Hepatocyte (in vitro differentiated cells): ENCODE data around the gene PRDM16. TPM values are rescaled to one million over a fixed set of nuclear protein-coding genes. Genes with fewer than 3 reads are reported as not detected.

Experiments
- DNase-seq: peaks from one replicate; pipeline ENCODE4 v3.0.0-alpha.2; 2016; ENCODE audit warnings: low spot score
- H2AFZ ChIP-seq: fragments of 200-600 bp; sonication (generic); 2 replicates; pipeline ENCODE4 v1.6.0; 2016; ENCODE audit warnings: antibody characterized with exemption, mild to moderate bottlenecking
- H3K27ac ChIP-seq: fragments of 200-600 bp; sonication (generic); 2 replicates; pipeline ENCODE4 v1.5.1; 2016; ENCODE audit warnings: mild to moderate bottlenecking
- H3K27me3 ChIP-seq: fragments of 200-600 bp; sonication (generic); 2 replicates; pipeline ENCODE4 v1.6.1; 2016
- H3K36me3 ChIP-seq: fragments of 200-600 bp; sonication (generic); replicated peaks from 2 replicates; pipeline ENCODE4 v1.5.1; 2016; ENCODE audit warnings: low read depth; ENCODE audit not compliant: insufficient read depth
- H3K4me1 ChIP-seq: fragments of 200-600 bp; sonication (generic); 2 replicates; pipeline ENCODE4 v1.5.1; 2016; ENCODE audit warnings: mild to moderate bottlenecking, moderate library complexity; ENCODE audit not compliant: insufficient read depth
- H3K4me2 ChIP-seq: fragments of 200-600 bp; sonication (generic); 2 replicates; pipeline ENCODE4 v1.6.0; 2016
- H3K4me3 ChIP-seq: fragments of 200-600 bp; sonication (generic); 2 replicates; pipeline ENCODE4 v1.5.1; 2016; ENCODE audit warnings: mild to moderate bottlenecking
- H3K79me2 ChIP-seq: fragments of 200-600 bp; sonication (generic); 2 replicates; pipeline ENCODE4 v1.6.0; 2017; ENCODE audit warnings: mild to moderate bottlenecking
- H3K9me2 ChIP-seq: fragments of 200-600 bp; sonication (generic); replicated peaks from 2 replicates; pipeline ENCODE4 v1.6.0; 2017; ENCODE audit warnings: mild to moderate bottlenecking; ENCODE audit not compliant: insufficient read depth
- H3K9me3 ChIP-seq: fragments of 200-600 bp; sonication (generic); 2 replicates; pipeline ENCODE4 v1.5.1; 2016; ENCODE audit warnings: low read depth, mild to moderate bottlenecking
- H4K20me1 ChIP-seq: fragments of 200-600 bp; sonication (generic); 2 replicates; pipeline ENCODE4 v1.6.0; 2016; ENCODE audit warnings: mild to moderate bottlenecking; ENCODE audit not compliant: insufficient read depth, poor library complexity, severe bottlenecking
- CTCF ChIP-seq: fragments of 200-600 bp; sonication (generic); IDR thresholded peaks from 2 replicates; pipeline ENCODE4 v1.5.1; 2016; ENCODE audit warnings: antibody characterized with exemption, mild to moderate bottlenecking; ENCODE audit not compliant: poor library complexity
- EZH2 ChIP-seq: fragments of 200-600 bp; sonication (generic); IDR thresholded peaks from 2 replicates; pipeline ENCODE4 v1.6.1; 2016; ENCODE audit warnings: antibody characterized with exemption, mild to moderate bottlenecking, borderline replicate concordance
- EZH2phosphoT487 ChIP-seq: fragments of 200-600 bp; sonication (generic); IDR thresholded peaks from one replicate; pipeline ENCODE4 v1.6.1; 2018; ENCODE audit warnings: antibody characterized with exemption, mild to moderate bottlenecking, low read depth, moderate library complexity; ENCODE audit not compliant: unreplicated experiment, severe bottlenecking
- WGBS: methylation state at CpG from one replicate; pipeline ENCODE4 v1.1.6; 2016; ENCODE audit warnings: low lambda C conversion rate; ENCODE audit errors: missing lambda C conversion rate; 5-methylcytosine and 5-hydroxymethylcytosine counted together
- polyA plus RNA-seq: library from polyadenylated mRNA; unstranded; fragments of >200 nt; fragmentation: Nextera tagmentation; extraction: Ambion mirVana; gene quantifications from 2 replicates; pipeline ENCODE4 v1.2.1, GENCODE V29; 2016
- total RNA-seq: library from RNA; depleted of rRNA; stranded (reverse); fragments of >200 nt; gene quantifications from 2 replicates; pipeline ENCODE4 v1.2.3, GENCODE V29; 2014

Gene PRDM16
- total and polyA plus RNA-seq, 2 experiments from 2014 or later: 8.1 to 9.9 TPM

GRCh38 chr1:3035563-3036446 is 33.2 kb upstream of the PRDM16 start:
- H2AFZ ChIP-seq: no peak overlapping the region
- no peak overlapping the region for H3K27ac ChIP-seq
- H3K36me3 ChIP-seq: no peaks in the 10 kb centered on the region
- H4K20me1 ChIP-seq: no peaks in the 10 kb centered on the region
- no peaks in the 10 kb centered on the region for H3K9me3 ChIP-seq
- H3K27me3 ChIP-seq: peaks cover 3% of the 10 kb centered on the region
- H3K4me1 ChIP-seq: no peaks in the 10 kb centered on the region
- WGBS: 75% methylated on average over 19 of the region's 19 CpGs
- H3K79me2 ChIP-seq: no peaks in the 10 kb centered on the region
- no peak overlapping the region for H3K4me2 ChIP-seq
- H3K9me2 ChIP-seq: no peaks in the 10 kb centered on the region
- TF ChIP-seq EZH2 (no peak), EZH2phosphoT487 (no peak), CTCF (no peak)
- DNase-seq: no peak
- H3K4me3 ChIP-seq: no peak overlapping the region

- Histone ChIP-seq H3K4me1 (no peaks in the 10 kb centered on the region), H3K27ac (no peak overlapping the region), H4K20me1 (no peaks in the 10 kb centered on the region), H3K4me3 (no peak overlapping the region), H2AFZ (no peak overlapping the region), H3K9me2 (no peaks in the 10 kb centered on the region), H3K4me2 (no peak overlapping the region), H3K79me2 (no peaks in the 10 kb centered on the region), H3K36me3 (no peaks in the 10 kb centered on the region), H3K9me3 (no peaks in the 10 kb centered on the region), H3K27me3 (peaks cover 11% of the 10 kb centered on the region)
- DNase-seq: no peak
- WGBS: 78% methylated on average over 15 of the region's 22 CpGs
- TF ChIP-seq EZH2phosphoT487 (no peak), CTCF (no peak), EZH2 (no peak)
Measured at GRCh38 chr1:3036447-3037280, 32.3 kb upstream of the PRDM16 start.

DNA sequence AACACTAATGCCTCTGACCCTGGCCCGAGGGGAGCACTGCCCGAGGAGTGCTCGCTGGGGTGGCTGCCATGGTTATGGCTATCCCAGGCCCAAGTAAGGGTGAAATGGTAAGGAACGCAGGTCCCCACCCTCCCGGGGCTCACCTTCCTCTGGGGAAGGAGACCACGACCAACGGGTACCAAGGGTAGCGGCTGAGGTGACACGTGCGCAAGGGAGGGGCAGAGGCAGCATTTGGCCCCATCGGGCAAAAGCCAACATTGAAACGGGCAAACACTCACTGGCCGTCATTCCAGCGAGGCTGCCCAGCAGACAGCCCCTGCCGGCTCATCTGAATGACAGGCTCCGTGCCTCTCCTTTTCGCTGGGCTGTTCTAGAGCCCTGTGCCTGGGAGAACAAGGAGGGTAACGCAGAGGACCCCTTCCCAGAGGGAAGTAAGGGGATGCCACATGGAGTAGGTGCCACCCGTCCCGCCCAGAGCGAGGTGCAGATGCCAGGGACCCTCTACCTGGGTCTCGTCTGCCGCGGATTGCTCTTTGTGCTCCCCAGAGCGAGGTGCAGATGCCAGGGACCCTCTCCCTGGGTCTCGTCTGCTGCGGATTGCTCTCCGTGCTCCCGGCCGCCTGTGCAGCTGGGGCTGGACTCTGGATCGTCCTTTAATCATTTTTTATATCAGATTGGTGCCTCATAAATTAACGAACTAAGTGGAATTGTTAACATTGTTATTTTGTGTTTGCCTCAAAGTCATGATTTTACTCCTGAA is 31.5 kb upstream of the PRDM16 start:
- DNase-seq: no peak
- Histone ChIP-seq H3K79me2 (no peaks in the 10 kb centered on the region), H3K36me3 (no peaks in the 10 kb centered on the region), H3K27me3 (peaks cover 11% of the 10 kb centered on the region), H2AFZ (no peak overlapping the region), H3K4me2 (no peak overlapping the region), H3K27ac (no peak overlapping the region), H3K4me1 (no peaks in the 10 kb centered on the region), H3K9me2 (no peaks in the 10 kb centered on the region), H3K9me3 (no peaks in the 10 kb centered on the region), H4K20me1 (no peaks in the 10 kb centered on the region), H3K4me3 (no peak overlapping the region)
- TF ChIP-seq CTCF: no peak
- WGBS: 87% methylated on average over 32 of the region's 32 CpGs
